ENCODE results near the gene ZNF827.

DNA sequence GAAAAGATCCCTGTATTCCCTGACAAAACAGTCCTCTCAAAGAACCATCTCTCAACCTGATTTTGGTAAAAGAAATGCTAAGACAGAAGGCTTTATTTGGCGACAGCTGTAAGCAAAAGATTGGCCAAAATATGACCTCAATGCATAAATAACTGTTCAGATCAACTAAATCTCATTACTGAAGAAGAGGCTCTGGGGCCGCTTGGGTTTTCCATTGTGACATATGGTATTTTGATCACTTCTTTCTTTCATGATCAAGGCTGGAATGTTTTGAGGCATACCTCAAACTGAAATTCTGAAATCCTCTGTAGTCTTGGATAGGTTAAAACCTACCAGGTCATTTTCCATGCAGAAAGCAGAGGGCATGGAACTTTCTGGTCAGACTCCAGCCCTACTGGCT, 152.4 kb downstream of the ZNF827 start:
- TF ChIP-seq ZNF274 (IDR thresholded peaks at IDR 0.05; ENCODE audit: low read depth, low read length), result no peak
- no peak for TF ChIP-seq SUZ12 (IDR thresholded peaks at IDR 0.05; ENCODE audit: extremely low read depth, insufficient read depth, insufficient read length)

Measured in NT2/D1 (cell line).